ENCODE data around the gene SH3BP5L.

- TF ChIP-seq POLR2A (IDR thresholded peaks at IDR 0.05) (peak in 1 of 2 donors; percentile 64), CTCF (IDR thresholded peaks at IDR 0.05) (peak in 4 of 6 experiments; percentile 29 to 42 (median 36))
These were observed 32.6 kb upstream of the SH3BP5L start for GRCh38 chr1:248858096-248858890.
